ENCODE data around the gene MINDY4. TPM values are rescaled to one million over a fixed set of nuclear protein-coding genes. Genes with fewer than 3 reads are reported as not detected.

MINDY4 gene
- total and polyA plus RNA-seq, 10 of the 15 experiments (the other 5 are each of a cell fraction or from before 2014, with no cell fraction given): 0.10 to 0.90 (median 0.40) TPM

- ChIA-PET CTCF (no interaction called here), SMC1A (ENCODE audit: uncharacterized antibody, unreplicated experiment) (no interaction called here), RAD21 (ENCODE audit: unreplicated experiment) (no interaction called here), POLR2A (no interaction called here)
- DNase-seq (ENCODE audit: low read depth, low spot score) (no peak), ATAC-seq (no peak), FAIRE-seq (no peak)
- no peak overlapping the region for H2AFZ ChIP-seq (ENCODE audit: control insufficient read depth, low read depth, low read length)
- no TSS peak for BruUV-seq (replicated peaks)
- H3K4me3 ChIP-seq: no peak overlapping the region
- intact Hi-C loops (cut with micrococcal nuclease; ENCODE audit: unreplicated experiment): no loop called here
- in situ Hi-C loops (cut with MboI): no loop called here
- H3K9ac ChIP-seq (ENCODE audit: control insufficient read depth, insufficient read depth, low read length): no peak overlapping the region
- no peaks in the 10 kb centered on the region for H3K9me3 ChIP-seq (replicated peaks; ENCODE audit: control insufficient read depth, insufficient read depth, low read length)
- no peak overlapping the region for H3K27ac ChIP-seq (ENCODE audit: control insufficient read depth, insufficient read depth)
- TF ChIP-seq CREM (IDR thresholded peaks at IDR 0.05; ENCODE audit: low read depth): no peak
- TF ChIP-seq PRDM15 (CRISPR knock-in tag; IDR thresholded peaks at IDR 0.05): no peak
- no peak for TF ChIP-seq RAD21 (IDR thresholded peaks at IDR 0.05; ENCODE audit: insufficient read depth, low read depth, low read length)
- TF ChIP-seq ETV6 (conservative IDR thresholded peaks at IDR 0.05 in 1 of 2, IDR thresholded peaks at IDR 0.05 in 1 of 2; ENCODE audit: borderline replicate concordance in 1 of 2, low read depth in 1 of 2): no peak
- TF ChIP-seq ASH2L (IDR thresholded peaks at IDR 0.05; ENCODE audit: borderline replicate concordance, low read depth): no peak
- no peak for TF ChIP-seq MYB (IDR thresholded peaks at IDR 0.05; ENCODE audit: borderline replicate concordance, low read depth, low read length)
- TF ChIP-seq RBBP5 (conservative IDR thresholded peaks at IDR 0.05): no peak
- no peak for TF ChIP-seq CHD2 (IDR thresholded peaks at IDR 0.05; ENCODE audit: borderline replicate concordance, low read depth, low read length)
- no peak for TF ChIP-seq BCL11A (IDR thresholded peaks at IDR 0.05; ENCODE audit: low read depth, low read length)
- TF ChIP-seq SMARCA5 (IDR thresholded peaks at IDR 0.05): no peak
- no peak for TF ChIP-seq TCF7 (IDR thresholded peaks at IDR 0.05; ENCODE audit: borderline replicate concordance)
- TF ChIP-seq ESRRA (IDR thresholded peaks at IDR 0.05; ENCODE audit: low read length): no peak
- no peak for TF ChIP-seq YBX1 (IDR thresholded peaks at IDR 0.05)
- TF ChIP-seq POLR2AphosphoS2 (IDR thresholded peaks at IDR 0.05; ENCODE audit: low read depth, low read length): no peak
- no peak for TF ChIP-seq REST (IDR thresholded peaks at IDR 0.05; ENCODE audit: low read depth, low read length)
- TF ChIP-seq ATF7 (IDR thresholded peaks at IDR 0.05; ENCODE audit: low read depth): no peak
- no peak for TF ChIP-seq EED (IDR thresholded peaks at IDR 0.05; ENCODE audit: low read depth)
- TF ChIP-seq JUND (IDR thresholded peaks at IDR 0.05; ENCODE audit: low read depth, low read length): no peak
- no peak for TF ChIP-seq RB1 (IDR thresholded peaks at IDR 0.05; ENCODE audit: borderline replicate concordance)
- no peak for TF ChIP-seq BRCA1 (IDR thresholded peaks at IDR 0.05; ENCODE audit: low read depth, low read length)
- peaks cover 0 to 2% of the 10 kb centered on the region in 2 experiments; a peak in 2 of 4 replicates for H3K27me3 ChIP-seq (replicated peaks in 1 of 2; ENCODE audit: control insufficient read depth in 2 of 2, insufficient read depth in 2 of 2, low read length in 1 of 2)
- no peaks in the 10 kb centered on the region for H3K79me2 ChIP-seq (ENCODE audit: control insufficient read depth, insufficient read depth, low read length)
- H3K36me3 ChIP-seq (ENCODE audit: control insufficient read depth in 2 of 2, insufficient read depth in 2 of 2, low read length in 1 of 2): no peaks in the 10 kb centered on the region
- no peaks in the 10 kb centered on the region for H3K4me1 ChIP-seq (ENCODE audit: control insufficient read depth, insufficient read depth, low read length)
- no peak overlapping the region for H3K4me2 ChIP-seq (ENCODE audit: control insufficient read depth, insufficient read depth)
- 31% methylated on average over 8 of the region's 8 CpGs for WGBS (ENCODE audit: insufficient coverage, insufficient replicate concordance, low lambda C conversion rate, missing lambda C conversion rate)
- no peaks in the 10 kb centered on the region for H4K20me1 ChIP-seq (ENCODE audit: control insufficient read depth, insufficient read depth)
Measured at GRCh38 chr7:30903146-30903545, 131.9 kb downstream of the MINDY4 start.
